H9 (cell line): ENCODE results near the gene SLCO3A1. TPM values are rescaled to one million over a fixed set of nuclear protein-coding genes. Genes with fewer than 3 reads are reported as not detected.
A peak's percentile ranks its signal among the peaks of the same experiment; 100 is the strongest.

Experiments used
- DNase-seq: peaks from one replicate; pipeline ENCODE4 v3.0.0-alpha.2; 2017
- H2AFZ ChIP-seq: one replicate; pipeline ENCODE4 v1.6.1; 2013; ENCODE audit warnings: mild to moderate bottlenecking, low read length, control low read depth, moderate library complexity
- H2AK5ac ChIP-seq: 2 replicates; pipeline ENCODE4 v1.6.1; 2013; ENCODE audit warnings: low read length, control low read depth, mixed read lengths; ENCODE audit not compliant: insufficient read length
- H2BK120ac ChIP-seq: one replicate; pipeline ENCODE4 v1.6.1; 2013; ENCODE audit warnings: low read depth, mild to moderate bottlenecking, low read length, control low read depth, inconsistent platforms; ENCODE audit not compliant: poor library complexity, severe bottlenecking
- H2BK12ac ChIP-seq: 2 replicates; pipeline ENCODE4 v1.6.1; 2013; ENCODE audit warnings: low read length, control low read depth, mixed read lengths, low read depth; ENCODE audit not compliant: insufficient read length
- H2BK15ac ChIP-seq: 2 replicates; pipeline ENCODE4 v1.6.1; 2013; ENCODE audit warnings: low read depth, low read length, control low read depth
- H2BK20ac ChIP-seq: one replicate; pipeline ENCODE4 v1.6.1; 2013; ENCODE audit warnings: low read depth, mild to moderate bottlenecking, low read length, control low read depth, inconsistent platforms; ENCODE audit not compliant: poor library complexity, severe bottlenecking
- H2BK5ac ChIP-seq: 2 replicates; pipeline ENCODE4 v1.6.1; 2013; ENCODE audit warnings: low read length, control low read depth, mixed read lengths; ENCODE audit not compliant: insufficient read length
- H3K14ac ChIP-seq: 2 replicates; pipeline ENCODE4 v1.6.1; 2013; ENCODE audit warnings: low read length, control low read depth; ENCODE audit not compliant: insufficient read depth
- H3K18ac ChIP-seq: 2 replicates; pipeline ENCODE4 v1.6.1; 2013; ENCODE audit warnings: low read depth, mild to moderate bottlenecking, mixed read lengths, low read length, control low read depth; ENCODE audit not compliant: insufficient read length
- H3K23ac ChIP-seq: 2 replicates; pipeline ENCODE4 v1.6.1; 2013; ENCODE audit warnings: low read length, control low read depth, mixed read lengths, low read depth; ENCODE audit not compliant: insufficient read length
- H3K23me2 ChIP-seq: 2 replicates; pipeline ENCODE4 v1.6.1; 2013; ENCODE audit warnings: low read depth, mild to moderate bottlenecking, mixed read lengths, low read length, control low read depth; ENCODE audit not compliant: insufficient read length, poor library complexity, severe bottlenecking
- H3K27ac ChIP-seq: 2 replicates; pipeline ENCODE4 v1.5.1; 2013; ENCODE audit warnings: low read length, control low read depth, mixed read lengths, low read depth; ENCODE audit not compliant: insufficient read length
- H3K27me3 ChIP-seq: 2 replicates; pipeline ENCODE4 v1.6.1; 2013; ENCODE audit warnings: low read length, control low read depth, inconsistent platforms; ENCODE audit not compliant: insufficient read depth
- H3K4ac ChIP-seq: 2 replicates; pipeline ENCODE4 v1.6.1; 2013; ENCODE audit warnings: low read depth, mild to moderate bottlenecking, control low read depth, inconsistent platforms, low read length, moderate library complexity
- H3K4me1 ChIP-seq: 2 replicates; pipeline ENCODE4 v1.6.1; 2013; ENCODE audit warnings: low read length, control low read depth, inconsistent platforms; ENCODE audit not compliant: insufficient read depth
- H3K4me2 ChIP-seq: 2 replicates; pipeline ENCODE4 v1.6.1; 2013; ENCODE audit warnings: low read length, control low read depth, mixed read lengths; ENCODE audit not compliant: insufficient read length, insufficient read depth
- H3K56ac ChIP-seq: 2 replicates; pipeline ENCODE4 v1.6.1; 2013; ENCODE audit warnings: low read depth, mild to moderate bottlenecking, mixed read lengths, low read length, control low read depth; ENCODE audit not compliant: insufficient read length
- H3K79me1 ChIP-seq: 2 replicates; pipeline ENCODE4 v1.6.1; 2013; ENCODE audit warnings: low read depth, mild to moderate bottlenecking, moderate library complexity, low read length, control low read depth, inconsistent platforms; ENCODE audit not compliant: insufficient read depth, poor library complexity, severe bottlenecking
- H3K79me2 ChIP-seq: 2 replicates; pipeline ENCODE4 v1.6.1; 2013; ENCODE audit warnings: low read length, control low read depth, inconsistent platforms; ENCODE audit not compliant: insufficient read depth
- H3K9ac ChIP-seq: 2 replicates; pipeline ENCODE4 v1.6.1; 2013; ENCODE audit warnings: low read length, control low read depth, mixed read lengths; ENCODE audit not compliant: insufficient read length; ENCODE audit errors: extremely low read depth
- H3K9me3 ChIP-seq: one replicate; pipeline ENCODE4 v1.6.1; 2013; ENCODE audit warnings: low read depth, low read length, inconsistent platforms; ENCODE audit not compliant: control insufficient read depth
- H3T11ph ChIP-seq: one replicate; pipeline ENCODE4 v1.6.1; 2013; ENCODE audit warnings: mild to moderate bottlenecking, low read length, control low read depth, inconsistent platforms
- H4K20me1 ChIP-seq: one replicate; pipeline ENCODE4 v1.6.1; 2013; ENCODE audit not compliant: control insufficient read depth, insufficient read length, insufficient read depth
- H4K5ac ChIP-seq: 2 replicates; pipeline ENCODE4 v1.6.1; 2013; ENCODE audit warnings: low read depth, mild to moderate bottlenecking, mixed read lengths, low read length, control low read depth; ENCODE audit not compliant: insufficient read length
- H4K8ac ChIP-seq: replicated peaks from 2 replicates; pipeline ENCODE4 v1.6.1; 2013; ENCODE audit warnings: low read length, control low read depth, mixed read lengths, low read depth; ENCODE audit not compliant: insufficient read length
- H4K91ac ChIP-seq: 2 replicates; pipeline ENCODE4 v1.6.1; 2013; ENCODE audit warnings: low read depth, mild to moderate bottlenecking, moderate library complexity, mixed read lengths, low read length, control low read depth; ENCODE audit not compliant: insufficient read length
- H3K27ac Mint-ChIP-seq, 3 experiments: 2 replicates in 2 of 3; 3 replicates in 1 of 3; pipeline ENCODE4 v1.8.0; 2020 to 2021; ENCODE audit warnings: mixed read lengths in 3 of 3, mild to moderate bottlenecking in 1 of 3, moderate library complexity in 1 of 3
- H3K27me3 Mint-ChIP-seq: 2 replicates; pipeline ENCODE4 v1.8.0; 2021; ENCODE audit warnings: low read depth, mild to moderate bottlenecking, moderate library complexity, mixed read lengths
- H3K36me3 Mint-ChIP-seq, 3 experiments: 2 replicates in 2 of 3; 3 replicates in 1 of 3; pipeline ENCODE4 v1.8.0; 2020 to 2021; ENCODE audit warnings: low read depth in 3 of 3, mixed read lengths in 3 of 3; ENCODE audit not compliant: insufficient read depth in 1 of 3
- H3K4me1 Mint-ChIP-seq, 2 experiments: 2 replicates each; pipeline ENCODE4 v1.8.0; 2020; ENCODE audit warnings: mixed read lengths in 2 of 2
- H3K4me3 Mint-ChIP-seq, 2 experiments: 2 replicates in 1 of 2; 3 replicates in 1 of 2; pipeline ENCODE4 v1.8.0; 2020 to 2021; ENCODE audit warnings: mild to moderate bottlenecking in 2 of 2, mixed read lengths in 2 of 2, moderate library complexity in 1 of 2
- H3K9me3 Mint-ChIP-seq, 2 experiments: 2 replicates in 1 of 2; 3 replicates in 1 of 2; pipeline ENCODE4 v1.8.0; 2020; ENCODE audit warnings: mild to moderate bottlenecking in 2 of 2, mixed read lengths in 2 of 2, moderate library complexity in 1 of 2
- CTCF ChIP-seq: fragments of 200-600 bp; sonication (generic); conservative IDR thresholded peaks from 3 replicates; pipeline ENCODE4 v1.8.0; 2021; ENCODE audit warnings: antibody characterized with exemption, mild to moderate bottlenecking
- WGBS: extraction: QIAGEN DNeasy Blood & Tissue Kit; methylation state at CpG from one replicate; pipeline ENCODE4 v1.1.7; 2013; ENCODE audit warnings: missing lambda C conversion rate, low lambda C conversion rate, mixed read lengths; ENCODE audit not compliant: insufficient read length; ENCODE audit errors: extremely low coverage; 5-methylcytosine and 5-hydroxymethylcytosine counted together
- total RNA-seq: library from RNA; stranded (reverse); gene quantifications from 2 replicates; pipeline ENCODE4 v1.2.1, GENCODE V29; 2021

SLCO3A1 gene
- total RNA-seq, 1 experiment from 2014 or later = 9.4 TPM

GRCh38 chr15:91867581-91868026, 14.1 kb downstream of the SLCO3A1 start:
- Histone ChIP-seq H3K27ac (no peak overlapping the region), H2BK15ac (no peak overlapping the region)
- no peaks in the 10 kb centered on the region for H3K27me3 Mint-ChIP-seq

More at GRCh38 chr15:91867581-91868026, 14.1 kb downstream of the SLCO3A1 start:
- Histone ChIP-seq H4K5ac (no peak overlapping the region), H2AK5ac (no peak overlapping the region), H4K91ac (no peak overlapping the region), H3K56ac (no peak overlapping the region), H2BK12ac (no peak overlapping the region), H4K8ac (no peak overlapping the region), H3K14ac (no peak overlapping the region), H3K23me2 (no peaks in the 10 kb centered on the region), H3K18ac (no peak overlapping the region), H3K79me2 (no peaks in the 10 kb centered on the region), H2BK5ac (no peak overlapping the region), H3K27me3 (no peaks in the 10 kb centered on the region), H2BK120ac (no peak overlapping the region), H3K79me1 (no peaks in the 10 kb centered on the region), H3K4ac (no peak overlapping the region), H2AFZ (no peak overlapping the region), H3K23ac (no peak overlapping the region), H3K9me3 (no peaks in the 10 kb centered on the region), H3T11ph (no peak overlapping the region), H3K9ac (no peak overlapping the region), H2BK20ac (no peak overlapping the region), H3K4me1 (no peaks in the 10 kb centered on the region), H4K20me1 (no peaks in the 10 kb centered on the region), H3K4me2 (no peak overlapping the region)
- H3K36me3 Mint-ChIP-seq = peaks cover 0 to 15% (median 0%) of the 10 kb centered on the region in 3 experiments; a peak in 4 of 7 replicates
- no peak overlapping the region for H3K4me3 Mint-ChIP-seq
- peak; percentile 73 for DNase-seq
- H3K27ac Mint-ChIP-seq = peak overlapping the region in 1 of 3 experiments; percentile 69; a peak in 1 of 7 replicates
- peaks cover 30 to 33% of the 10 kb centered on the region in 2 experiments for H3K4me1 Mint-ChIP-seq
- H3K9me3 Mint-ChIP-seq = peaks cover 3 to 11% of the 10 kb centered on the region in 2 experiments; a peak in 3 of 5 replicates
- no CpG with 5 or more reads among the region's 8 CpGs for whole genome bisulfite sequencing
- no peak for TF ChIP-seq CTCF
